Neural crest cell (in vitro differentiated cells): ENCODE data around the gene CHST11. TPM values are rescaled to one million over a fixed set of nuclear protein-coding genes. Genes with fewer than 3 reads are reported as not detected.

ENCODE experiments used
- DNase-seq: peaks from one replicate; pipeline ENCODE4 v3.0.0; 2021; ENCODE audit warnings: low read depth, mixed read lengths, low spot score
- H3K27ac Mint-ChIP-seq: one replicate; pipeline ENCODE4 v1.8.0; 2021; ENCODE audit warnings: mild to moderate bottlenecking, mixed read lengths; ENCODE audit not compliant: unreplicated experiment
- H3K27me3 Mint-ChIP-seq: 2 replicates; pipeline ENCODE4 v1.8.0; 2021; ENCODE audit warnings: low read depth, mild to moderate bottlenecking, mixed read lengths
- H3K36me3 Mint-ChIP-seq: 2 replicates; pipeline ENCODE4 v1.8.0; 2021; ENCODE audit warnings: low read depth, mild to moderate bottlenecking, mixed read lengths
- H3K4me1 Mint-ChIP-seq: 2 replicates; pipeline ENCODE4 v1.8.0; 2021; ENCODE audit warnings: mixed read lengths
- H3K4me3 Mint-ChIP-seq: one replicate; pipeline ENCODE4 v1.8.0; 2021; ENCODE audit warnings: mild to moderate bottlenecking, mixed read lengths
- H3K9me3 Mint-ChIP-seq: 2 replicates; pipeline ENCODE4 v1.8.0; 2021; ENCODE audit warnings: mixed read lengths
- total RNA-seq: library from RNA; stranded (reverse); gene quantifications from 2 replicates; pipeline ENCODE4 v1.2.1, GENCODE V29; 2021
- TF ChIP-seq, protein P1 (sequence below): fragments of 200-600 bp; sonication (generic); conservative IDR thresholded peaks from 2 replicates; pipeline ENCODE4 v1.5.0; 2021; ENCODE audit warnings: antibody characterized with exemption, mild to moderate bottlenecking

CHST11 gene
- total RNA-seq, 1 donor from 2014 or later = 10.0 TPM

DNA sequence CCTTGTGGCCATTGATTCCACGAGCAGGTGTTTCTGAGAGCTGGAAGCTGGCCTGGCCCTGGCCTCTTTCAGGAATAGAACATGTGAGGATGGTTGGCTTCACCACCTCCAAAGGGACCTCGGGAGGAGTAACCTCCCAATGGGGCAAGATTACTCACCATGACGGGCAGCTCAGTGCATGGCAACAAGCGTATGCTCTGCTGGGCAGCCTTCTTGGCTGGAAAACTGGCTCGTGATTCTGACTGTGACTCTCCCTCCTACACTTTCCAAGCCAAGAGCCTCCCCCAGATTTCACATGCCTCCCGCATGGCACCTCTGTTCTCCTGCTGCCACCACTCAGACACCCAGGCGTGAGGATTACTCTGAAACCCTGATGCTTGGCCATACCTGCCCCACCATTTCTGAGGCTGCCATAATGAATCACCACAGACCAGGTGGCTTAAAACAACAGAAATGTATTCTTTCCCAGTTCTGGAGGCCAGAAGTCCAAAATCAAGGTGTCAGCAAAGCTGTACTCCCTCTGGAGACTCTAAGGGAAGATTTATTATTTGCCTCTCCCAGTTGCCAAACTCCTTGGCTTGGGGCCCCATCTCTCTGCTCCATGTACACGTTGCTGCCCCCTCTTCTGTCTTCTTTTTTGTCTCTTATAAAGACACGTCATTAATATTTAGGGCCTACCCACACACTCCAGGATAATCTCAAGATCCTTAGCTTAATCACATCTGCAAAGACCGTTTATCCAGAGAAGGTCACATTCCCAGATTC, 215.9 kb downstream of the CHST11 start:
- no peak overlapping the region for H3K4me3 Mint-ChIP-seq
- H3K36me3 Mint-ChIP-seq = no peaks in the 10 kb centered on the region
- TF ChIP-seq, protein P1, sequence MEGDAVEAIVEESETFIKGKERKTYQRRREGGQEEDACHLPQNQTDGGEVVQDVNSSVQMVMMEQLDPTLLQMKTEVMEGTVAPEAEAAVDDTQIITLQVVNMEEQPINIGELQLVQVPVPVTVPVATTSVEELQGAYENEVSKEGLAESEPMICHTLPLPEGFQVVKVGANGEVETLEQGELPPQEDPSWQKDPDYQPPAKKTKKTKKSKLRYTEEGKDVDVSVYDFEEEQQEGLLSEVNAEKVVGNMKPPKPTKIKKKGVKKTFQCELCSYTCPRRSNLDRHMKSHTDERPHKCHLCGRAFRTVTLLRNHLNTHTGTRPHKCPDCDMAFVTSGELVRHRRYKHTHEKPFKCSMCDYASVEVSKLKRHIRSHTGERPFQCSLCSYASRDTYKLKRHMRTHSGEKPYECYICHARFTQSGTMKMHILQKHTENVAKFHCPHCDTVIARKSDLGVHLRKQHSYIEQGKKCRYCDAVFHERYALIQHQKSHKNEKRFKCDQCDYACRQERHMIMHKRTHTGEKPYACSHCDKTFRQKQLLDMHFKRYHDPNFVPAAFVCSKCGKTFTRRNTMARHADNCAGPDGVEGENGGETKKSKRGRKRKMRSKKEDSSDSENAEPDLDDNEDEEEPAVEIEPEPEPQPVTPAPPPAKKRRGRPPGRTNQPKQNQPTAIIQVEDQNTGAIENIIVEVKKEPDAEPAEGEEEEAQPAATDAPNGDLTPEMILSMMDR = no peak
- H3K9me3 Mint-ChIP-seq = no peaks in the 10 kb centered on the region
- H3K4me1 Mint-ChIP-seq = peaks cover 57% of the 10 kb centered on the region
- no peaks in the 10 kb centered on the region for H3K27me3 Mint-ChIP-seq
- H3K27ac Mint-ChIP-seq = no peak overlapping the region
- DNase-seq = no peak

DNA sequence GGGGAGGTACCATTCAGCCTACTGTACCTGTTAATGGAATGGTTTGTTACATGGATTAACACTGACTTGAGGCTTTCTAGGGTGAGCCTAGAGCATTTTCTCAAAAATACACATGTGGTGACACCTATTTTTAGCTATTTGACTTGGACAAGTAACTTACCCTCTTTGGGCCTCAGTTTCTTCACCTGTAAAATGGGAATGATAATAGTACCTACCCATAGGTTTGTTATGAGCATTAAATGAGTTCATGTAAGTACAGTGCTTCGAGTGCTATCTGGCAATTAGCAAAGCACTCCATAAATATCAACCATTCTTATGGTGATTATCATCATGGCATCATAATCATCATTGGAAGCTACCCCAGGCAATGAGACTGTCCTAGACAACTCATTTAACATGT, 216.5 kb downstream of the CHST11 start:
- no peaks in the 10 kb centered on the region for H3K36me3 Mint-ChIP-seq
- DNase-seq = no peak
- H3K4me1 Mint-ChIP-seq = peaks cover 57% of the 10 kb centered on the region
- H3K4me3 Mint-ChIP-seq = no peak overlapping the region
- no peaks in the 10 kb centered on the region for H3K27me3 Mint-ChIP-seq
- TF ChIP-seq, protein P1 = no peak
- no peaks in the 10 kb centered on the region for H3K9me3 Mint-ChIP-seq
- no peak overlapping the region for H3K27ac Mint-ChIP-seq

DNA sequence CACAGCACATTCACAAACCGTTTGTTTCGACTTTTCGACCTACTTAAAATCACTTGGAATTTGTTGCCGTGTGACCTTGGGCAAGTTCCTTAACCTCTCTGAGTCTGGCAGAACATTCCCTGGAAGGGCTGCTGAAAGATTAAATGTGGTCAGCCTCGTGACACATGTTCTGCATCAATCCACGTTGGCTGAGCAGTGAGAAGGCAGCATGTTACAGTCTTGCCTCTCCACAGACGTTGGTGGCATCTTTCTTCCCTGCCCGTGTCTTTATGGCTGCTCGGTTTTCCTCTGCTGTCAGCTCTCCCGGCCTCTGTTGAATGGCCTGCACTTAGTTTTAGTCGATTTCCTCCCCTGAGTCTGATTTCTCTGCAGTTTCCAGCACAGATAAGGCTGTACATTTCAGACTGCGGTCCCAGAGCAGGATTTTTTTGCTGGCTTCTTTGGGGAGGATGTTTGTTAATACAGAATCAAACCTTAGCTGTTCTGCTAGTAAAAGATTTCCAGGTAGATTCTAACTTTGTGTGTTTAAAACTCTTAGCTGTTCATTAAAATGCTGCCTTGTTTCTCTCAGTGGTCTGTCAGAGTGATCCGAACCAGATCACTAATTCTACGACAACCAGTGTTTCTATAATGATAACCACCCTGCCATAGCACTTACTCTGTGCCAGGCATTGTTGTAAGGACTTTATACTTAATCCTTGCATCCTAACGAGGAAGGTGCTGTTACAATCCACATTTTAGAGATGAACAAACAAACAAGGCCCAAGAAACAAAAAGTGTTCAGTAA, 217.1 kb downstream of the CHST11 start:
- Mint-ChIP-seq H3K27me3 (no peaks in the 10 kb centered on the region), H3K36me3 (no peaks in the 10 kb centered on the region), H3K4me3 (no peak overlapping the region), H3K4me1 (peaks cover 51% of the 10 kb centered on the region), H3K27ac (peak overlapping the region; percentile 72), H3K9me3 (no peaks in the 10 kb centered on the region)
- no peak for DNase-seq
- TF ChIP-seq, protein P1 = no peak

DNA sequence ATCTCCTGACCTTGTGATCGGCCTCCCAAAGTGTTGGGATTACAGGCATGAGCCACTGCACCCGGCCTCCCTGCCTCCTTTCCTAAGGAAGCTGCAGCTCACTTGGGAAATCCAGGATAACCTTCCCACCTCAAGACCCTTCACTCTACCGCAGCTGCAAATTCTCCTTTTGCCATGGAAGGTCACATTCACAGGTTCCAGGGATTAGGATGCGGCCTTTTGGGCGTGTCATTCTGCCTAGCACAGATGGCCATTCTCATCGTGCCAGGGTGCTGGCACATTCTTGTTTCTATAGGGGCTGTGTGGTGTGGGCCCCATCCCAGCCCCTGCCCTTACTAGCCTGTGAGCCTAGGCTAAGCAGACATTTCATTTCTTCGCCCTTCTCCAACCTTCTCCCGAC, 219.9 kb downstream of the CHST11 start:
- Mint-ChIP-seq H3K4me3 (no peak overlapping the region), H3K27ac (peak overlapping the region; percentile 51), H3K36me3 (no peaks in the 10 kb centered on the region), H3K9me3 (no peaks in the 10 kb centered on the region), H3K27me3 (no peaks in the 10 kb centered on the region), H3K4me1 (peaks cover 25% of the 10 kb centered on the region)
- TF ChIP-seq, protein P1 = no peak
- DNase-seq = no peak

DNA sequence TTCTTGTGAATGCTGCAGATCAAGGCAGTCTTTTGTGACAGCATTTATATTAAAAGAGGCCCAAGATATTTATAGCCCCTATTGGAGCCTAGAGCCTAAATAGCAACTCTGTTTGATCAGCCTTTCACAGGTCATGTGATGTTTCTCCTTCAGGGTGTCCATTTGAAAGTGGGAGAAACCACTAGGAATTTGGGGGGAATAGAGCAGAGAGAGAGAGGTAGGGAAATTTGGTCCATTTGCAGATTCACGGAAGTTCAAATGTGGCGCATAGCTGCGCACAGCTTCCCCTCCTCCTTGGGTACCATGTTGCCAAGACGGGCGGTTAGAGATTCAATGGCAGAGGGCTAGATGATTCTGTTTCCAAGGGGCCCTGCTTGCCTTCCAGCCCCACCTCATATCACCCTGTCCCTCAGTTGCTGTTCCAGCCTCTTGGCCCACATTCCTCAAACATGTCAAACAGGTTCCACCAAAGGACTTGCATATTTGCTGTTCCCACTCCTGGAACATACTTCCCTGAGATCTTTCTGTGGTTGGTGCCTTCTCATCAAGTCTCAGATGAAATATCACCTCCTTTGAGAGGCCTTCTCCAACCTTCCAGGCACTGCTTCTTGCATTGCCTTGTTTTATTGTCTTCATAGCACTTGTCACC, 220.8 kb downstream of the CHST11 start:
- H3K9me3 Mint-ChIP-seq = no peaks in the 10 kb centered on the region
- peaks cover 20% of the 10 kb centered on the region for H3K4me1 Mint-ChIP-seq
- DNase-seq = no peak
- peak overlapping the region; percentile 51 for H3K27ac Mint-ChIP-seq
- no peak overlapping the region for H3K4me3 Mint-ChIP-seq
- TF ChIP-seq, protein P1 = no peak
- H3K36me3 Mint-ChIP-seq = no peaks in the 10 kb centered on the region
- no peaks in the 10 kb centered on the region for H3K27me3 Mint-ChIP-seq
